GM23338 (cell line): ENCODE measurements around the gene VMO1. TPM values are rescaled to one million over a fixed set of nuclear protein-coding genes. Genes with fewer than 3 reads are reported as not detected.
A peak's percentile ranks its signal among the peaks of the same experiment; 100 is the strongest.

Experiments
- ATAC-seq: fragments of 200-7000 bp; cut with Tn5 transposase; 3 replicates; pipeline ENCODE4 v1.9.1; 2020
- DNase-seq: peaks from one replicate; pipeline ENCODE4 v3.0.0-alpha.2; 2015; ENCODE audit warnings: low spot score
- H2AFZ ChIP-seq: fragments of 200-600 bp; sonication (generic); 2 replicates; pipeline ENCODE4 v1.8.0; 2016; ENCODE audit warnings: antibody characterized with exemption, mild to moderate bottlenecking, moderate library complexity
- H3F3A ChIP-seq: fragments of 200-600 bp; sonication (generic); replicated peaks from 2 replicates; pipeline ENCODE4 v1.8.0; 2017; ENCODE audit warnings: antibody characterized with exemption, mixed run types, low read depth
- H3K27ac ChIP-seq: fragments of 200-600 bp; sonication (generic); 2 replicates; pipeline ENCODE4 v1.6.1; 2016; ENCODE audit warnings: low read depth
- H3K27me3 ChIP-seq: fragments of 200-600 bp; sonication (generic); 2 replicates; pipeline ENCODE4 v1.8.0; 2016; ENCODE audit warnings: mild to moderate bottlenecking, mixed run types, moderate library complexity; ENCODE audit not compliant: insufficient read depth
- H3K36me3 ChIP-seq: fragments of 200-600 bp; sonication (generic); 2 replicates; pipeline ENCODE4 v1.8.0; 2016; ENCODE audit warnings: mild to moderate bottlenecking; ENCODE audit not compliant: insufficient read depth
- H3K4me1 ChIP-seq: fragments of 200-600 bp; sonication (generic); 2 replicates; pipeline ENCODE4 v1.8.0; 2016; ENCODE audit warnings: mild to moderate bottlenecking, moderate library complexity; ENCODE audit not compliant: insufficient read depth
- H3K4me2 ChIP-seq: fragments of 200-600 bp; sonication (generic); 2 replicates; pipeline ENCODE4 v1.7.1; 2017; ENCODE audit warnings: mixed run types
- H3K4me3 ChIP-seq: fragments of 200-600 bp; sonication (generic); 2 replicates; pipeline ENCODE4 v1.6.1; 2016; ENCODE audit warnings: mixed run types
- H3K79me2 ChIP-seq: fragments of 200-600 bp; sonication (generic); replicated peaks from 2 replicates; pipeline ENCODE4 v1.8.0; 2017; ENCODE audit warnings: mild to moderate bottlenecking; ENCODE audit not compliant: insufficient read depth
- H3K9me2 ChIP-seq: fragments of 200-600 bp; sonication (generic); 2 replicates; pipeline ENCODE4 v1.8.0; 2017; ENCODE audit not compliant: insufficient read depth
- H4K20me1 ChIP-seq: fragments of 200-600 bp; sonication (generic); replicated peaks from 2 replicates; pipeline ENCODE4 v1.8.0; 2017; ENCODE audit warnings: mild to moderate bottlenecking; ENCODE audit not compliant: insufficient read depth
- H3K27ac Mint-ChIP-seq: 2 replicates; pipeline ENCODE4 v1.8.0; 2020; ENCODE audit warnings: inconsistent platforms, mild to moderate bottlenecking, moderate library complexity, mixed read lengths
- H3K27me3 Mint-ChIP-seq: 3 replicates; pipeline ENCODE4 v1.8.0; 2022; ENCODE audit warnings: low read depth, mild to moderate bottlenecking, moderate library complexity, mixed read lengths, inconsistent platforms; ENCODE audit not compliant: insufficient read depth, poor library complexity
- H3K36me3 Mint-ChIP-seq: 3 replicates; pipeline ENCODE4 v1.8.0; 2021; ENCODE audit warnings: low read depth, mild to moderate bottlenecking, inconsistent platforms, moderate library complexity, mixed read lengths
- H3K4me1 Mint-ChIP-seq: 3 replicates; pipeline ENCODE4 v1.8.0; 2020; ENCODE audit warnings: mild to moderate bottlenecking, inconsistent platforms, mixed read lengths
- H3K4me3 Mint-ChIP-seq: 3 replicates; pipeline ENCODE4 v1.8.0; 2021; ENCODE audit warnings: moderate library complexity, mild to moderate bottlenecking, inconsistent platforms, mixed read lengths
- H3K9me3 Mint-ChIP-seq: 3 replicates; pipeline ENCODE4 v1.8.0; 2020; ENCODE audit warnings: moderate library complexity, mild to moderate bottlenecking, inconsistent platforms, mixed read lengths
- EZH2phosphoT487 ChIP-seq: fragments of 200-600 bp; sonication (generic); IDR thresholded peaks from one replicate; pipeline ENCODE4 v1.8.1; 2018; ENCODE audit warnings: antibody characterized with exemption; ENCODE audit not compliant: unreplicated experiment
- NANOG ChIP-seq: IDR thresholded peaks from 2 replicates; pipeline ENCODE4 v1.6.1; 2016; ENCODE audit warnings: antibody characterized with exemption, borderline replicate concordance
- POLR2AphosphoS5 ChIP-seq: IDR thresholded peaks from 2 replicates; pipeline ENCODE4 v1.6.1; 2016; ENCODE audit warnings: antibody characterized with exemption, low read depth
- ZNF114 ChIP-seq: fragments of 250-450 bp; sonication (Bioruptor Pico); IDR thresholded peaks from 2 replicates; pipeline ENCODE4 v1.5.0; 2020; ENCODE audit warnings: mild to moderate bottlenecking, moderate library complexity
- ZNF331 ChIP-seq: fragments of 250-450 bp; sonication (Bioruptor Pico); IDR thresholded peaks from 2 replicates; pipeline ENCODE4 v1.5.0; 2020; ENCODE audit warnings: low read depth, mild to moderate bottlenecking, moderate library complexity
- ZNF462 ChIP-seq: fragments of 250-450 bp; sonication (Bioruptor Pico); IDR thresholded peaks from 2 replicates; pipeline ENCODE4 v1.5.0; 2020; ENCODE audit warnings: mild to moderate bottlenecking, moderate library complexity
- polyA plus RNA-seq: library from polyadenylated mRNA; unstranded; fragments of >200 nt; fragmentation: Nextera tagmentation; extraction: Ambion mirVana; gene quantifications from 2 replicates; pipeline ENCODE4 v1.2.1, GENCODE V29; 2016
- total RNA-seq: library from RNA; depleted of rRNA; stranded (reverse); fragments of >200 nt; shearing (Covaris generic); gene quantifications from 2 replicates; pipeline ENCODE4 v1.2.3, GENCODE V29; 2014

Gene VMO1
- total and polyA plus RNA-seq, 2 experiments from 2014 or later, result 0.38 to 0.47 TPM

- H3K4me2 ChIP-seq, result no peak overlapping the region
- H3K79me2 ChIP-seq, result no peaks in the 10 kb centered on the region
- ATAC-seq (no peak), DNase-seq (no peak)
- no peaks in the 10 kb centered on the region for H4K20me1 ChIP-seq
- H3K9me2 ChIP-seq, result no peaks in the 10 kb centered on the region
- H2AFZ ChIP-seq, result no peak overlapping the region
- H3K27ac ChIP-seq, result no peak overlapping the region
- Mint-ChIP-seq H3K4me3 (no peak overlapping the region), H3K27ac (no peak overlapping the region), H3K36me3 (no peaks in the 10 kb centered on the region), H3K9me3 (no peaks in the 10 kb centered on the region), H3K27me3 (peaks cover 3% of the 10 kb centered on the region), H3K4me1 (no peaks in the 10 kb centered on the region)
- no peaks in the 10 kb centered on the region for H3K4me1 ChIP-seq
- no peak for TF ChIP-seq ZNF462 (CRISPR knock-in tag)
- TF ChIP-seq ZNF114 (CRISPR knock-in tag), result no peak
- H3K27me3 ChIP-seq, result no peaks in the 10 kb centered on the region
- H3F3A ChIP-seq, result 0 out of 2 replicates have a peak, but pooled peaks cover 2% of the 10 kb centered on the region
- no peak overlapping the region for H3K4me3 ChIP-seq
- H3K36me3 ChIP-seq, result no peaks in the 10 kb centered on the region
These were observed 20.0 kb downstream of the VMO1 start for GRCh38 chr17:4766201-4766600.

- Mint-ChIP-seq H3K27me3 (peaks cover 3% of the 10 kb centered on the region), H3K9me3 (no peaks in the 10 kb centered on the region), H3K36me3 (no peaks in the 10 kb centered on the region), H3K4me3 (no peak overlapping the region), H3K27ac (no peak overlapping the region), H3K4me1 (no peaks in the 10 kb centered on the region)
- no peak overlapping the region for H3K27ac ChIP-seq
- H3K4me2 ChIP-seq, result no peak overlapping the region
- peak overlapping the region; percentile 90 for H2AFZ ChIP-seq
- H4K20me1 ChIP-seq, result no peaks in the 10 kb centered on the region
- ATAC-seq (no peak), DNase-seq (no peak)
- no peaks in the 10 kb centered on the region for H3K4me1 ChIP-seq
- no peaks in the 10 kb centered on the region for H3K9me2 ChIP-seq
- H3K36me3 ChIP-seq, result no peaks in the 10 kb centered on the region
- H3F3A ChIP-seq, result 0 out of 2 replicates have a peak, but pooled peaks cover 2% of the 10 kb centered on the region
- H3K4me3 ChIP-seq, result no peak overlapping the region
- no peaks in the 10 kb centered on the region for H3K27me3 ChIP-seq
- H3K79me2 ChIP-seq, result no peaks in the 10 kb centered on the region
- no peak for TF ChIP-seq ZNF462 (CRISPR knock-in tag)
- TF ChIP-seq EZH2phosphoT487, result no peak
- no peak for TF ChIP-seq POLR2AphosphoS5
- TF ChIP-seq NANOG, result no peak
- TF ChIP-seq ZNF331 (CRISPR knock-in tag), result no peak
These were observed 21.6 kb downstream of the VMO1 start for GRCh38 chr17:4764595-4764994.
